Body of pancreas (tissue), 4 donors: ENCODE data around the gene PLCXD3. TPM values are rescaled to one million over a fixed set of nuclear protein-coding genes. Genes with fewer than 3 reads are reported as not detected.

Experiments
- ATAC-seq: fragments of 150-250 bp; one replicate; pipeline ENCODE4 v1.9.1; 2016
- DNase-seq, 4 donors: peaks; one replicate each; pipeline ENCODE4 v3.0.0-alpha.2; 2019
- H3K27ac ChIP-seq, 4 donors: fragments of 200-600 bp; sonication (generic); 1 replicate in 3 of 4; 2 replicates in 1 of 4; pipeline versions ENCODE4 v1.5.1 to v1.6.1; 2016 to 2019; ENCODE audit warnings: mild to moderate bottlenecking in 1 of 4, mixed read lengths in 1 of 4, moderate library complexity in 1 of 4
- H3K27me3 ChIP-seq, 2 donors: fragments of 200-600 bp; sonication (generic); one replicate each; pipeline ENCODE4 v1.6.0; 2016; ENCODE audit warnings: mild to moderate bottlenecking in 1 of 2
- H3K36me3 ChIP-seq, 2 donors: fragments of 200-600 bp; sonication (generic); replicated peaks in 1 of 2; 2 replicates each; pipeline ENCODE4 v1.5.1; 2016; ENCODE audit warnings: low read depth in 2 of 2; ENCODE audit not compliant: insufficient read depth in 1 of 2
- H3K4me1 ChIP-seq: fragments of 200-600 bp; sonication (generic); one replicate; pipeline ENCODE4 v1.6.0; 2016
- H3K4me3 ChIP-seq, 2 donors: fragments of 200-600 bp; sonication (generic); 1 replicate in 1 of 2; 2 replicates in 1 of 2; pipeline ENCODE4 v1.5.1; 2016 to 2019
- H3K9me3 ChIP-seq, 3 donors: fragments of 200-600 bp; sonication (generic); 1 replicate in 2 of 3; 2 replicates in 1 of 3; pipeline ENCODE4 v1.5.1; 2016
- CTCF ChIP-seq, 7 experiments: fragments of 450-650 bp in 4 of 7; fragments of 200-600 bp in 3 of 7; sonication (generic) in 3 of 7; IDR thresholded peaks; one replicate each; pipeline ENCODE4 v1.5.1; 2016 to 2019; ENCODE audit warnings: antibody characterized with exemption in 7 of 7
- POLR2A ChIP-seq, 3 donors: fragments of 450-650 bp; IDR thresholded peaks; one replicate each; pipeline ENCODE4 v1.6.1; 2016; ENCODE audit warnings: antibody characterized with exemption in 3 of 3, mild to moderate bottlenecking in 2 of 3
- WGBS, 2 donors: methylation state at CpG; one replicate each; pipeline ENCODE4 v1.1.5; 2017; 5-methylcytosine and 5-hydroxymethylcytosine counted together
- intact Hi-C: fragments of 100-400 bp; cut with DNase I; formaldehyde crosslinking; loops from one replicate; pipeline ENCODE4 v1.15.1; 2023
- total RNA-seq, 2 donors: library from RNA; depleted of rRNA; stranded (reverse); fragments of >200 nt; gene quantifications; one replicate each; pipeline ENCODE4 v1.1.0, GENCODE V29; 2016

PLCXD3 gene
- total RNA-seq, 2 donors from 2014 or later: 1.6 to 3.9 TPM

- ATAC-seq (no peak), DNase-seq (no peak)
- TF ChIP-seq CTCF (IDR thresholded peaks at IDR 0.05) (no peak), POLR2A (IDR thresholded peaks at IDR 0.05) (no peak)
- Histone ChIP-seq H3K4me3 (no peak overlapping the region), H3K36me3 (no peaks in the 10 kb centered on the region), H3K4me1 (no peaks in the 10 kb centered on the region), H3K27me3 (no peaks in the 10 kb centered on the region), H3K9me3 (no peaks in the 10 kb centered on the region), H3K27ac (no peak overlapping the region)
- intact Hi-C loops: no loop called here
- 21 to 64% methylated on average over 1 of the region's 1 CpG for WGBS, 2 donors
Measured at GRCh38 chr5:41364346-41364745, 146.1 kb downstream of the PLCXD3 start.

GRCh38 chr5:41363343-41363986 lies 146.9 kb downstream of the PLCXD3 start:
- 70 to 80% methylated on average over 1 of the region's 1 CpG for WGBS, 2 donors
- intact Hi-C loops: no loop called here
- Histone ChIP-seq H3K9me3 (no peaks in the 10 kb centered on the region), H3K4me1 (no peaks in the 10 kb centered on the region), H3K36me3 (no peaks in the 10 kb centered on the region), H3K27ac (no peak overlapping the region), H3K4me3 (no peak overlapping the region), H3K27me3 (no peaks in the 10 kb centered on the region)
- TF ChIP-seq POLR2A (IDR thresholded peaks at IDR 0.05): no peak
- TF ChIP-seq CTCF (IDR thresholded peaks at IDR 0.05): no peak
- ATAC-seq (no peak), DNase-seq (no peak)

GRCh38 chr5:41356786-41357185 lies 153.6 kb downstream of the PLCXD3 start:
- Histone ChIP-seq H3K4me3 (no peak overlapping the region), H3K9me3 (no peaks in the 10 kb centered on the region), H3K36me3 (no peaks in the 10 kb centered on the region), H3K27me3 (no peaks in the 10 kb centered on the region), H3K4me1 (no peaks in the 10 kb centered on the region), H3K27ac (no peak overlapping the region)
- ATAC-seq: peak; percentile 52
- intact Hi-C loops: no loop called here
- WGBS, 2 donors: 38 to 58% methylated on average over 2 of the region's 2 CpGs
- peak in 2 of 4 donors; percentile 28 to 30 for DNase-seq
- TF ChIP-seq POLR2A (IDR thresholded peaks at IDR 0.05) (no peak), CTCF (IDR thresholded peaks at IDR 0.05) (no peak)

- ATAC-seq (no peak), DNase-seq (no peak)
- H3K27me3 ChIP-seq: no peaks in the 10 kb centered on the region
- no peaks in the 10 kb centered on the region for H3K36me3 ChIP-seq
- intact Hi-C loops: no loop called here
- no peak overlapping the region for H3K4me3 ChIP-seq
- no peaks in the 10 kb centered on the region for H3K9me3 ChIP-seq
- H3K4me1 ChIP-seq: no peaks in the 10 kb centered on the region
- 55 to 63% methylated on average over 4 of the region's 4 CpGs for WGBS, 2 donors
- H3K27ac ChIP-seq: no peak overlapping the region
- TF ChIP-seq CTCF (IDR thresholded peaks at IDR 0.05) (no peak), POLR2A (IDR thresholded peaks at IDR 0.05) (no peak)
Measured at GRCh38 chr5:41349846-41350245, 160.6 kb downstream of the PLCXD3 start.

GRCh38 chr5:41347569-41347968 lies 162.8 kb downstream of the PLCXD3 start:
- WGBS, 2 donors: 62 to 91% methylated on average over 1 of the region's 1 CpG

More at GRCh38 chr5:41347569-41347968, 162.8 kb downstream of the PLCXD3 start:
- Histone ChIP-seq H3K36me3 (no peaks in the 10 kb centered on the region), H3K9me3 (no peaks in the 10 kb centered on the region), H3K4me1 (no peaks in the 10 kb centered on the region), H3K27ac (no peak overlapping the region), H3K4me3 (no peak overlapping the region), H3K27me3 (no peaks in the 10 kb centered on the region)
- TF ChIP-seq CTCF (IDR thresholded peaks at IDR 0.05) (peak in 2 of 7 experiments; percentile 13 to 30), POLR2A (IDR thresholded peaks at IDR 0.05) (no peak)
- no peak for ATAC-seq
- DNase-seq: no peak
- intact Hi-C loops: no loop called here
